Effector memory CD4-positive, alpha-beta T cell (primary cell): Measurements from ENCODE around the gene ASCC1.

ENCODE experiments used
- DNase-seq, 3 donors: peaks; one replicate each; pipeline ENCODE4 v3.0.0-alpha.2; 2020
- H3K27ac ChIP-seq: 2 replicates; pipeline ENCODE4 v1.7.0; 2013; ENCODE audit warnings: mild to moderate bottlenecking, low read length, moderate library complexity; ENCODE audit not compliant: insufficient read depth, poor library complexity, severe bottlenecking
- H3K27me3 ChIP-seq: replicated peaks from 2 replicates; pipeline ENCODE4 v1.7.0; 2013; ENCODE audit warnings: mild to moderate bottlenecking, low read length; ENCODE audit not compliant: insufficient read depth, control insufficient read depth, poor library complexity, severe bottlenecking
- H3K36me3 ChIP-seq: 2 replicates; pipeline ENCODE4 v1.7.0; 2013; ENCODE audit warnings: mild to moderate bottlenecking, low read length, moderate library complexity; ENCODE audit not compliant: control insufficient read depth, insufficient read depth
- H3K4me1 ChIP-seq: 2 replicates; pipeline ENCODE4 v1.7.0; 2013; ENCODE audit warnings: low read length, mild to moderate bottlenecking; ENCODE audit not compliant: control insufficient read depth, insufficient read depth, poor library complexity, severe bottlenecking
- H3K4me3 ChIP-seq: 2 replicates; pipeline ENCODE4 v1.7.0; 2013; ENCODE audit warnings: low read length, low read depth, mild to moderate bottlenecking; ENCODE audit not compliant: insufficient read depth, poor library complexity, severe bottlenecking
- H3K9me3 ChIP-seq: 2 replicates; pipeline ENCODE4 v1.7.0; 2013; ENCODE audit warnings: mild to moderate bottlenecking, low read length, moderate library complexity; ENCODE audit not compliant: control insufficient read depth

The ASCC1 gene

DNA sequence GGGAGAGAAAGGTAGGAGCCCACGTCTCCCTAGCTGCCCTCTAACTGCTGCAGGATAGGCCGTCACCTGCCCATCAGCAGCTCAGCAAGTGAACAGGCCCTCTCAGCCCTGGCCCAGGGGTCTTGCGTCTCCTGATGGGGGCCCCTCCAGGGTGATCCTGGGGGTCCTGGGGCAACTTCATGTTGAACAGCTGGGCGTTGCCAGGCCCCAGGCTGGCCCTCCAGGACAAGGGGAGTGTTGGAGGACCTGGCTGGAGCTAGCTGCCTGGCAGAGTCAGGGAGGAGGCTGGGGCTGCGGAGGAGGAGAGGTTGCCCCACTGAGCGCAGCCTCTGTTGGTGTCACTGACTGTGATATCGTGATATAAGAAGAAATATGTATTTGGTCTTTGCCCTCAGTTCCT lies 162.4 kb downstream of the ASCC1 start:
- no peaks in the 10 kb centered on the region for H3K36me3 ChIP-seq
- no peaks in the 10 kb centered on the region for H3K27me3 ChIP-seq
- H3K27ac ChIP-seq: no peak overlapping the region
- no peaks in the 10 kb centered on the region for H3K4me1 ChIP-seq
- no peak overlapping the region for H3K4me3 ChIP-seq
- H3K9me3 ChIP-seq: no peaks in the 10 kb centered on the region
- no peak for DNase-seq

DNA sequence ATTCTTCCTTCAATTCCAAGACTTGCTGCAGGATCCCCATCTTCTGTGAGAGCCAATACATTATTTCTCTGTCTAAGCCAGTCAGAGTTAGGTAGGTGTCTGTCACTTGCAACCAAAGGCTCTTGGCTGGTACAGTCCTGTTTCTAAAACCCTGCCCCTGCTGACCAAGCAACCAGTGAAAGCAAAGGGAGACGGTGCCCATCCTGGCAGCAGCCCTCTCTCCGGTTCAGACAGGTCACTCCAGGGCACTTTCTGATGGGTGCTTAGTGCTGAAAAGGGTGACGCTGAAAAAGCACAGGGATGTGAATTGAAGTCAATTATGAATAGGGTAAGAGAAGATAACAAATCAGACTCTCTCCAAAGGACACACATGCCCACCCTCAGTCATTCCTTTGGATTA lies 165.2 kb downstream of the ASCC1 start:
- no peak for DNase-seq
- no peak overlapping the region for H3K27ac ChIP-seq
- no peaks in the 10 kb centered on the region for H3K36me3 ChIP-seq
- H3K4me1 ChIP-seq: no peaks in the 10 kb centered on the region
- H3K9me3 ChIP-seq: no peaks in the 10 kb centered on the region
- H3K4me3 ChIP-seq: no peak overlapping the region
- no peaks in the 10 kb centered on the region for H3K27me3 ChIP-seq

DNA sequence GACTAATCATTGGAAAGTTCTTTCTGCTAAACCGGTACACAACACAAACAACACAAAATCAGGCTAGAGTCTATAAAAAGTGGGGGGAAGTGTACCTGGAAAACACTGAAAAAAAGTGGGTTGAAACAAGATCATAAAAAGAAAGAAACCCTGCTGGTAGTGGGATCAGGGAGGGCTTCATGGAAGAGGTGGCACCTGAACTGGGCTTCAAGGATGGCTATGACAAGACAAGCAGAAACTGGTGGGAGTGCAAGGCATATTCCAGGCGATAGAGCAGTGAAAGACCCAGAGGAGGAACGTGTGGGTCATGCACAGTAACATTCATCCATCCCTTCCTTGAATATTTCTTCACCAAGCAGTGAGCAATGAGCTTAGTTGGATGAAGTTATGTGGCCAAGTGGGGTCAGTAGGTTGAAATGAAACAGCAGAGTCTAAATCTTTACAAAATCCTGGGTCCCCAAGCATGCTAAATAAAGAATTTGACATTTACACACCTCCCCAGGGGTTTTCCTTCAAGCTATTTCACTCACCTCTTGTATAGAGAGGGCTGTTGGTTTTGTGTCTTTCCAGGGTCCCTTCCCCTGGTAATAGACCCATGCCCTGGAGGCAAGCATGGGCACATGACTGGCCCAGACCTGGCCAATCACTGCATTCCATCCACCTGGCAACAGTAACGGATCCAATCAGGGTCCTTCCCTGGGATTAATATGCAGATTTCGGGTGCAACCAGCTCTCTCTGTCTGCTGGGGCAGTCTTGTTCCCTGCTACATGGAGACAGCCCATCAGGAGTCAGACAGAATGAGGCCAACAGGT lies 165.9 kb downstream of the ASCC1 start:
- no peak overlapping the region for H3K27ac ChIP-seq
- no peak overlapping the region for H3K4me3 ChIP-seq
- no peak for DNase-seq
- no peaks in the 10 kb centered on the region for H3K9me3 ChIP-seq
- no peaks in the 10 kb centered on the region for H3K27me3 ChIP-seq
- H3K36me3 ChIP-seq: no peaks in the 10 kb centered on the region
- no peaks in the 10 kb centered on the region for H3K4me1 ChIP-seq

DNA sequence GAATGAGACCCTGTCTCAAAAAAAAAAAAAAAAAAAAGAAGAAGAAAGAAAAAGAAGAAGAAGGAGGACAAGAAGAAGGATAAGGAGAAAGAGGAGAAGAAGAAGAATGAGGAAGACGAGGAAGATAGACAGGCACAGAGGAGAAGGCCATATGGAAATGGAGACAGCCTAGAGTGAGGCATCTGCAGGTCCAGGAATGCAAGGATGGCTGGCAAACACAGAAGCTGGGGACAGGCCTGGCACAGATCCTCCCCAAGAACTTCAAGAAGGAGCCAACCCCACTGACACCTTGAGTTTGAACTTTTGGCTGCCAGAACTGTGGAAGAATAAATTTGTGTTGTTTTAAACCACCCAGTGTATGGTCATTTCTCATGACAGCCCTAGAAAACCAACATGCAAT lies 166.6 kb downstream of the ASCC1 start:
- Histone ChIP-seq H3K4me3 (no peak overlapping the region), H3K9me3 (no peaks in the 10 kb centered on the region), H3K4me1 (no peaks in the 10 kb centered on the region), H3K27me3 (no peaks in the 10 kb centered on the region), H3K27ac (no peak overlapping the region), H3K36me3 (no peaks in the 10 kb centered on the region)
- no peak for DNase-seq

DNA sequence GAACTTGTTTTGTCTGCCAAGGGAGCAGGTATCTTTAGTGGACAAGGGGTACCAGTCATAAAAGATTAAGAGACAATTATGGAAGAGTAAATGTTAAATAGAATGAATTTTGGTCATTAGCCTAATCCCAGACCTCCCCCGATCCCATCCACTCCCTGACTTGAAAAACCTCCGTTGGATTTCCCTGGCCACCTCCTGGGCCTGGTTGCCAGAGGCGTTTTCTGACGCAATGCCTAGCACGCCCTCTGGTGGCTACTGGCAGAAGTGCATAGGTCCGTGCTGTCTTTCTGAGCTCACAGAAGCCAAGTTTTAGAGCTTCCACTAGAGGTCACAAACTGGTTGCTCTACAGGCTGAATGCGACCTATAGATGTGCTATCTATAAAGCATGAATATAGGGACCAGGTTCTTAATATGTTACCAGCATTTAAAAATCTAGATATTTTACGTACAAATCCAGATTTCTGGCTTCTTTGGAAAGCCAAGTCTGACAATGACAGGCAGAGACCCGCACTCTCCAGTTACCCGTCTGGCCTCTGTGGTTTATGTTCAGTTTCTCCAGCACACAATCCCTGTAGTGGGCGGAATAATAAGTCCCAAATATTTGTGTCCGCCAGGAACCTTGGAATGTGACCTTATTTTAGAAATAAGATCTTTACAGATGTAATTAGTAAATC lies 167.5 kb downstream of the ASCC1 start:
- no peaks in the 10 kb centered on the region for H3K9me3 ChIP-seq
- DNase-seq: peak; percentile 71 to 83 (median 71)
- no peaks in the 10 kb centered on the region for H3K36me3 ChIP-seq
- H3K27me3 ChIP-seq: no peaks in the 10 kb centered on the region
- H3K4me1 ChIP-seq: no peaks in the 10 kb centered on the region
- H3K27ac ChIP-seq: no peak overlapping the region
- no peak overlapping the region for H3K4me3 ChIP-seq
